Rectal smooth muscle tissue (tissue), 1 donor: ENCODE results near the gene PCBP3.

Source experiments
- H3K27ac ChIP-seq: one replicate; pipeline ENCODE4 v1.7.0; 2013; ENCODE audit warnings: low read depth, low read length, inconsistent platforms
- H3K27me3 ChIP-seq: one replicate; pipeline ENCODE4 v1.7.0; 2013; ENCODE audit warnings: low read length; ENCODE audit not compliant: control insufficient read depth, insufficient read depth
- H3K36me3 ChIP-seq: one replicate; pipeline ENCODE4 v1.7.0; 2013; ENCODE audit warnings: low read length; ENCODE audit not compliant: control insufficient read depth, insufficient read depth
- H3K4me1 ChIP-seq: one replicate; pipeline ENCODE4 v1.7.0; 2013; ENCODE audit warnings: low read length; ENCODE audit not compliant: control insufficient read depth, insufficient read depth
- H3K4me3 ChIP-seq: one replicate; pipeline ENCODE4 v1.7.0; 2013; ENCODE audit warnings: low read length
- H3K9ac ChIP-seq: one replicate; pipeline ENCODE4 v1.7.0; 2013; ENCODE audit warnings: low read length

PCBP3 gene

DNA sequence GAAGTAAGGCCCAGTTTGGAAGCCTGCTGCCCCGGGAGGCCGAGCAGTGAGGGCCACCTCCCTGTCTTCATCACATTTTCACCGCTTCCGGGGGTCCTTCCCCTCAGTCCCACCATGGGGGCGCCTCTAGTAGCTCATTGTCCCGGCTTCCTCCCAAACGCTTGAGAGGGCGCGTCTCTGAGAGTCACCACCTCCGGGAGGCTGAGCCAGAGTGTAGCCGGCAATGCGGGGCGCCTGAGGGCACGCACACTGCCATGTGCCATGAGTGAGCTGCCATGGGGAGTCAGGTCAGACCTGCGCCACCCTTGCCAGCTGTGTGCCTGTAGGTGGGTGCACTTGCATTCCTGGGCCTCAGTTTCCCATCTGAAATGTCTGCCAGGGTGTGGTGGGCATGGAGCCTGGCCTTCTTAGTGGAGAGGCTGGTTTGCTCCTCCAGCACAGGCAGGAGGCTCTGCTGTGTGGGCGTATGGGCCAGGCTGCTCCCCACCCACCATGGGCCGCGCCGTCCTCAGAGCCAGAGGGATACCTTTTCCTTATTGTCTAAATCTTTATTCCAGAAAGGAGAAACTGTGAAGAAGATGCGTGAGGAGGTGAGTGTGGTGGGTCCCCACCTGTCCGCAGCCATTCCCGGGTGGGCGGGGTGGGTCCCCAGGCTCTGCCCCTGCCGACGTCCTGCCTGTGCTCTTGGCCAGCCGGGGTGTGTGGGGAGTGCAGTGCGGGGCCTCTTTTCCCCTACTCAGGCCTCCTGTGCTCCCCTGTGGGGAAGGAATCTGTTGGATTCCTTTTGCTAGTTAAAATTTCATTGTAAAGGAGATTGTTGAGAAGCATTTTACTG lies 256.7 kb downstream of the PCBP3 start:
- H3K27me3 ChIP-seq, result no peaks in the 10 kb centered on the region
- H3K4me3 ChIP-seq, result no peak overlapping the region
- H3K4me1 ChIP-seq, result no peaks in the 10 kb centered on the region
- no peak overlapping the region for H3K9ac ChIP-seq
- no peaks in the 10 kb centered on the region for H3K36me3 ChIP-seq
- no peak overlapping the region for H3K27ac ChIP-seq

GRCh38 chr21:45901061-45901690 lies 257.7 kb downstream of the PCBP3 start:
- Histone ChIP-seq H3K36me3 (no peaks in the 10 kb centered on the region), H3K4me1 (no peaks in the 10 kb centered on the region)

GRCh38 chr21:45902292-45902995 lies 258.9 kb downstream of the PCBP3 start:
- H3K27me3 ChIP-seq, result no peaks in the 10 kb centered on the region
- H3K4me1 ChIP-seq, result no peaks in the 10 kb centered on the region
- no peak overlapping the region for H3K4me3 ChIP-seq
- no peak overlapping the region for H3K9ac ChIP-seq
- H3K36me3 ChIP-seq, result no peaks in the 10 kb centered on the region
- no peak overlapping the region for H3K27ac ChIP-seq

More at GRCh38 chr21:45901061-45901690, 257.7 kb downstream of the PCBP3 start:
- Histone ChIP-seq H3K27me3 (no peaks in the 10 kb centered on the region), H3K4me3 (no peak overlapping the region), H3K9ac (no peak overlapping the region), H3K27ac (no peak overlapping the region)

DNA sequence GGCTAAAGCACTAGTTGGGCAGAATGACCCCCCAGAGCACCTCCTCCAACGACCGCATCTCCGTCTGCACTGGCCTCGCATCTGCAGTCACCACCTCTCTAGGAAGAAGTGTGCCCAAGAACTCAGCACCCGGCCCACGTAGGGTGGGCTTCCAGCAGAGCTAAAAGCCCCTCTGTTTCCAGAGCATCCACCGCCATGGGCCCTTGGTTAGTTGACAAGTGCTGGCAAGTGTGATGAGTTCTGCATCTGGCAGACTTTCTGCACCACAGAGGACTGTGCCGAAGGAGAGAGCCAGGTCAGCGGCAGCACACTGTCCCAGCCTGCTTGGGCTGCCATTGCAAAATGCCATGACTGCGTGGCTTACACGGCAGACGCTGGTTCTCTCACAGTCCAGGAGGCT lies 261.7 kb downstream of the PCBP3 start:
- Histone ChIP-seq H3K36me3 (no peaks in the 10 kb centered on the region), H3K4me1 (no peaks in the 10 kb centered on the region), H3K27ac (no peak overlapping the region), H3K4me3 (no peak overlapping the region), H3K27me3 (no peaks in the 10 kb centered on the region), H3K9ac (no peak overlapping the region)

DNA sequence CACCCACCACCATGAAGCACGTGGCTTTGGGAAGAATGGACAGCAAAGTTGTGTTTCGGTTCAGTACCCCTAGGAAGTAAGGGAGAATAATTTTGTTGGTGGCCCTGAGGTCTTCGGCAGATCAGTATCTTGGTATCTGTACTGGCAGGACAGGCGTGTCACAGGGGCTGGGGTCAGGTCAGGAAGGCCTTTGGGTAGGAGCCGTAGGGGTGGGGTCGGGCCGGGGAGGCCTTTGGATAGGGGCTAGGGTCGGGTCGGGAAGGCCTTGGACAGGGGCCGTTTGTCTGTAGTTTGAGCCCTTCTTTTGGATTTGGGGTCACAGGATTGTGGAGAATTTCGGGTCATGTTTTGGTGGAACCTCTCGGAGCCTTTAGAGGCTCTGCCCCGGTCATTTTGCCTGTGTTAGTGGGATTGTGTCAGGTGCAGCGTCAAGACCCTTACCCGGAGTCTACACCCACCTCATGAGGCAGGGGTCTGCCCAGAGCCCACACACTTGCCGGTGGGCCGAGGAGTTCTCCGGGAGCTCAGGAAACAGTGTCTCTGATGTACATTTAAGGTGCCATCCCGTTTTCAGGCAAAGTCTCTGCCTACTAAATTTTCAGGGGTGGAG lies 262.8 kb downstream of the PCBP3 start:
- H3K4me3 ChIP-seq, result no peak overlapping the region
- no peaks in the 10 kb centered on the region for H3K4me1 ChIP-seq
- no peak overlapping the region for H3K9ac ChIP-seq
- H3K27me3 ChIP-seq, result no peaks in the 10 kb centered on the region
- H3K36me3 ChIP-seq, result no peaks in the 10 kb centered on the region
- H3K27ac ChIP-seq, result no peak overlapping the region

DNA sequence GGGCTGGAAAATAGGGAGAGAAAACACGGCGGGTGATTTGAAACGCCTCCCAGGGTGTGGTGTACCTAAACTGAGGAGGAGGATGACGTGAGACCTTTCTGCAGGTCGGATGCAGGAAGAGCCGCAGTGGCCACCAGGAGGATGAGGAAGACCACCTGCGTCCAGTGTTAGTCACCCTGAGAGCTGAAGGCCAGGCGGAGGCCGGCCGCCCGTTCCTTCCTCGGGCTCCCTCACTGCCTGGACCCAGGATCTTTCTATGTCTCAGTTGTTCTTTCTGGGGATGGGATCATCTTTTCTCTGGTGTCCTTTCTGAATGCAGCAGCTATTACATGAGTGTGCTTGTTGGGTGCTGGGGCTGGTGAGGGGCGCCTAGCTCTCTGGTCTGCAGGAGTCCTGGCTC lies 263.3 kb downstream of the PCBP3 start:
- Histone ChIP-seq H3K36me3 (no peaks in the 10 kb centered on the region), H3K4me1 (no peaks in the 10 kb centered on the region), H3K9ac (no peak overlapping the region), H3K4me3 (no peak overlapping the region), H3K27me3 (no peaks in the 10 kb centered on the region), H3K27ac (no peak overlapping the region)

- Histone ChIP-seq H3K4me1 (no peaks in the 10 kb centered on the region), H3K27me3 (no peaks in the 10 kb centered on the region), H3K4me3 (no peak overlapping the region), H3K9ac (no peak overlapping the region), H3K36me3 (no peaks in the 10 kb centered on the region), H3K27ac (no peak overlapping the region)
Measured at GRCh38 chr21:45908536-45909237, 265.2 kb downstream of the PCBP3 start.

DNA sequence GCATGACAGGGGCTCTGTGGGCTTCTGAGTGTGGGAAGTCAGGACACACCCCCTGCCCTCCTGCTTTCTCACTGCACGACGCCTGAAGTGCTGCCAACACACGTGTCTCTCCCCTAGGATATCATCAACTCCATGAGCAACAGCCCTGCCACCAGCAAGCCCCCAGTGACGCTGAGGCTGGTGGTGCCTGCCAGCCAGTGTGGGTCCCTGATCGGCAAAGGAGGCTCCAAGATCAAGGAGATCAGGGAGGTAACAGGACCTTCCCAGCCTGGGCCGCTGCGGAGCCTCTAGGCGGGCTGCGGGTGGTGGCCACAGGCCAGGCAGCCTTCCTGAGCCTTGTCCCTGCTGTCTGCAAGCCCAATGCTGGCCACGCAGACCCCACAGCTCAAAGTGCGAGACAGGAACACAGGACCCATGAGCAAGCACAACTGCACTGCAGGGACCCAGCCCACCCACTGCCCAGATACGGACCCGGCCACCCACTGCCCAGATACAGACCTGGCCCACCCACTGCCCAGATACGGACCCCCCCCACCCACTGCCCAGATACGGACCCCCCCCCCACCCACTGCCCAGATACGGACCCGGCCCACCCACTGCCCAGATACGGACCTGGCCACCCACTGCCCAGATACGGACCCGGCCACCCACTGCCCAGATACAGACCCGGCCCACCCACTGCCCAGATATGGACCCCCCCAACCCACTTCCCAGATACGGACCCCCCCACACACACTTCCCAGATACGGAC lies 265.9 kb downstream of the PCBP3 start:
- H3K27me3 ChIP-seq, result no peaks in the 10 kb centered on the region
- no peaks in the 10 kb centered on the region for H3K4me1 ChIP-seq
- H3K9ac ChIP-seq, result no peak overlapping the region
- H3K4me3 ChIP-seq, result no peak overlapping the region
- H3K36me3 ChIP-seq, result no peaks in the 10 kb centered on the region
- H3K27ac ChIP-seq, result no peak overlapping the region

- H3K4me3 ChIP-seq, result no peak overlapping the region
- no peak overlapping the region for H3K9ac ChIP-seq
- no peaks in the 10 kb centered on the region for H3K4me1 ChIP-seq
- H3K27ac ChIP-seq, result no peak overlapping the region
- H3K27me3 ChIP-seq, result no peaks in the 10 kb centered on the region
- H3K36me3 ChIP-seq, result no peaks in the 10 kb centered on the region
Measured at GRCh38 chr21:45910155-45910547, 266.6 kb downstream of the PCBP3 start.

GRCh38 chr21:45910548-45911221 lies 267.2 kb downstream of the PCBP3 start:
- no peaks in the 10 kb centered on the region for H3K4me1 ChIP-seq

GRCh38 chr21:45911806-45912325 lies 268.3 kb downstream of the PCBP3 start:
- no peak overlapping the region for H3K27ac ChIP-seq
- H3K27me3 ChIP-seq, result no peaks in the 10 kb centered on the region
- no peaks in the 10 kb centered on the region for H3K4me1 ChIP-seq
- H3K4me3 ChIP-seq, result no peak overlapping the region
- H3K9ac ChIP-seq, result no peak overlapping the region
- H3K36me3 ChIP-seq, result no peaks in the 10 kb centered on the region

More at GRCh38 chr21:45910548-45911221, 267.2 kb downstream of the PCBP3 start:
- no peaks in the 10 kb centered on the region for H3K36me3 ChIP-seq
- H3K27ac ChIP-seq, result no peak overlapping the region
- no peaks in the 10 kb centered on the region for H3K27me3 ChIP-seq
- H3K9ac ChIP-seq, result no peak overlapping the region
- no peak overlapping the region for H3K4me3 ChIP-seq
